ENCODE data around the gene DAND5.
"Not testable (repeated sequence)": the region's sequence is repeated elsewhere in the genome, so short reads cannot be mapped to it uniquely, and the experiment has no call there.

DAND5 gene

GRCh38 chr19:12967907-12968306, 1.5 kb upstream of the DAND5 start:
- DNase-seq = no peak

- DNase-seq = no peak
Measured at GRCh38 chr19:12970070-12970820, 869 bp downstream of the DAND5 start.

- no peak for DNase-seq
Measured at GRCh38 chr19:12973236-12973635, 3.9 kb downstream of the DAND5 start.

GRCh38 chr19:12974301-12975220, 5.2 kb downstream of the DAND5 start:
- DNase-seq = peak; percentile 29

GRCh38 chr19:12975221-12975741, 5.9 kb downstream of the DAND5 start:
- DNase-seq = no peak

- DNase-seq = not testable (repeated sequence)
Measured at GRCh38 chr19:12976109-12976508, 6.7 kb downstream of the DAND5 start.

GRCh38 chr19:12979974-12980373, 10.6 kb downstream of the DAND5 start:
- DNase-seq = no peak

- DNase-seq = no peak
Measured at GRCh38 chr19:12982648-12983047, 13.3 kb downstream of the DAND5 start.

GRCh38 chr19:12983091-12983490, 13.7 kb downstream of the DAND5 start:
- DNase-seq = no peak

GRCh38 chr19:12983542-12984142, 14.3 kb downstream of the DAND5 start:
- peak; percentile 62 for DNase-seq

GRCh38 chr19:12984143-12984627, 14.8 kb downstream of the DAND5 start:
- no peak for DNase-seq

- no peak for DNase-seq
Measured at GRCh38 chr19:12984683-12985048, 15.3 kb downstream of the DAND5 start.

- DNase-seq = no peak
Measured at GRCh38 chr19:12985049-12985776, 15.8 kb downstream of the DAND5 start.

- no peak for DNase-seq
Measured at GRCh38 chr19:12986726-12987125, 17.4 kb downstream of the DAND5 start.

GRCh38 chr19:12987190-12987589, 17.8 kb downstream of the DAND5 start:
- no peak for DNase-seq

- DNase-seq = no peak
Measured at GRCh38 chr19:12987781-12988180, 18.4 kb downstream of the DAND5 start.

- no peak for DNase-seq
Measured at GRCh38 chr19:12990431-12990830, 21.1 kb downstream of the DAND5 start.

GRCh38 chr19:12990853-12991252, 21.5 kb downstream of the DAND5 start:
- no peak for DNase-seq

GRCh38 chr19:12991296-12991695, 21.9 kb downstream of the DAND5 start:
- no peak for DNase-seq

- no peak for DNase-seq
Measured at GRCh38 chr19:12992729-12993128, 23.4 kb downstream of the DAND5 start.

GRCh38 chr19:12993562-12993961, 24.2 kb downstream of the DAND5 start:
- no peak for DNase-seq
